Naive thymus-derived CD8-positive, alpha-beta T cell (primary cell): ENCODE data around the gene PCDH15. TPM values are rescaled to one million over a fixed set of nuclear protein-coding genes. Genes with fewer than 3 reads are reported as not detected.

ENCODE experiments used
- ATAC-seq, 2 donors: fragments of 150-1000 bp; cut with Tn5 transposase in 1 of 2; sonication (Bioruptor Pico), chemical (Tn5 transposase) in 1 of 2; 1 replicate in 1 of 2; 2 replicates in 1 of 2; pipeline ENCODE4 v1.10.0; 2021; ENCODE audit warnings: mild to moderate bottlenecking in 2 of 2, moderate library complexity in 2 of 2
- POLR2A ChIA-PET: fragments of 350-600 bp; sonication (Branson Sonifier 250); formaldehyde crosslinking; loops from one replicate; lab custom pipeline; 2021; ENCODE audit warnings: antibody characterized with exemption; lab: Charles Lee
- DNase-seq, 10 donors: peaks; one replicate each; pipeline versions ENCODE4 v3.0.0 to v3.0.0-alpha.2; 2020 to 2022
- H3K27ac Mint-ChIP-seq, 10 donors: one replicate each; pipeline ENCODE4 v1.8.0; 2020 to 2022; ENCODE audit warnings: mild to moderate bottlenecking in 10 of 10, mixed read lengths in 10 of 10, moderate library complexity in 4 of 10, inconsistent platforms in 1 of 10
- H3K27me3 Mint-ChIP-seq, 5 donors: one replicate each; pipeline ENCODE4 v1.8.0; 2021 to 2022; ENCODE audit warnings: mixed read lengths in 5 of 5
- H3K36me3 Mint-ChIP-seq, 3 donors: one replicate each; pipeline ENCODE4 v1.8.0; 2020 to 2022; ENCODE audit warnings: mixed read lengths in 3 of 3, mild to moderate bottlenecking in 2 of 3, inconsistent platforms in 1 of 3
- H3K4me1 Mint-ChIP-seq, 4 donors: one replicate each; pipeline ENCODE4 v1.8.0; 2021 to 2022; ENCODE audit warnings: mixed read lengths in 4 of 4
- H3K4me3 Mint-ChIP-seq, 10 donors: one replicate each; pipeline ENCODE4 v1.8.0; 2020 to 2022; ENCODE audit warnings: mild to moderate bottlenecking in 10 of 10, mixed read lengths in 10 of 10, moderate library complexity in 6 of 10, inconsistent platforms in 1 of 10
- H3K9me3 Mint-ChIP-seq, 9 donors: one replicate each; pipeline ENCODE4 v1.8.0; 2020 to 2022; ENCODE audit warnings: mixed read lengths in 9 of 9, mild to moderate bottlenecking in 3 of 9, inconsistent platforms in 1 of 9, moderate library complexity in 1 of 9
- polyA plus RNA-seq, 3 donors: library from polyadenylated mRNA; unstranded; fragments of 300-500 nt; fragmentation: Illumina TruSeq; gene quantifications; one replicate each; pipeline ENCODE4 v1.2.3, GENCODE V29; 2021
- total RNA-seq, 8 experiments: library from RNA in 2 of 8; stranded (reverse) in 2 of 8; gene quantifications; one replicate each; pipeline ENCODE4 v1.2.3 and lab custom pipeline; 2021 to 2026

Gene PCDH15
- total and polyA plus RNA-seq, 5 experiments from 2014 or later, result not detected

GRCh38 chr10:54682554-54682953, 118.5 kb downstream of the PCDH15 start:
- no peak overlapping the region for H3K4me3 Mint-ChIP-seq
- no peaks in the 10 kb centered on the region for H3K4me1 Mint-ChIP-seq
- peaks cover 0 to 18% (median 9%) of the 10 kb centered on the region in 9 donors for H3K9me3 Mint-ChIP-seq
- no peak overlapping the region for H3K27ac Mint-ChIP-seq
- no peaks in the 10 kb centered on the region for H3K27me3 Mint-ChIP-seq
- no peak for DNase-seq
- ATAC-seq, result no peak
- POLR2A ChIA-PET, result no interaction called here
- no peaks in the 10 kb centered on the region for H3K36me3 Mint-ChIP-seq

- POLR2A ChIA-PET, result no interaction called here
- H3K4me3 Mint-ChIP-seq, result no peak overlapping the region
- ATAC-seq (no peak), DNase-seq (no peak)
- H3K4me1 Mint-ChIP-seq, result no peaks in the 10 kb centered on the region
- H3K9me3 Mint-ChIP-seq, result peaks cover 0 to 17% (median 7%) of the 10 kb centered on the region in 9 donors
- no peaks in the 10 kb centered on the region for H3K36me3 Mint-ChIP-seq
- H3K27ac Mint-ChIP-seq, result no peak overlapping the region
- no peaks in the 10 kb centered on the region for H3K27me3 Mint-ChIP-seq
Observed at GRCh38 chr10:54681136-54681535, 119.9 kb downstream of the PCDH15 start.

- Mint-ChIP-seq H3K27ac (no peak overlapping the region), H3K4me1 (no peaks in the 10 kb centered on the region), H3K4me3 (no peak overlapping the region), H3K27me3 (no peaks in the 10 kb centered on the region), H3K9me3 (peaks cover 0 to 10% (median 4%) of the 10 kb centered on the region in 9 donors), H3K36me3 (no peaks in the 10 kb centered on the region)
- DNase-seq (no peak), ATAC-seq (no peak)
- POLR2A ChIA-PET, result no interaction called here
Observed at GRCh38 chr10:54667136-54667535, 133.9 kb downstream of the PCDH15 start.

GRCh38 chr10:54666192-54666591, 134.8 kb downstream of the PCDH15 start:
- POLR2A ChIA-PET, result no interaction called here
- Mint-ChIP-seq H3K36me3 (no peaks in the 10 kb centered on the region), H3K27ac (no peak overlapping the region), H3K9me3 (peaks cover 0 to 10% (median 4%) of the 10 kb centered on the region in 9 donors), H3K4me1 (no peaks in the 10 kb centered on the region), H3K27me3 (no peaks in the 10 kb centered on the region), H3K4me3 (no peak overlapping the region)
- DNase-seq, result no peak
- ATAC-seq, result no peak

- DNase-seq, result no peak
- ATAC-seq, result no peak
- no peaks in the 10 kb centered on the region for H3K27me3 Mint-ChIP-seq
- no peak overlapping the region for H3K4me3 Mint-ChIP-seq
- H3K36me3 Mint-ChIP-seq, result no peaks in the 10 kb centered on the region
- H3K27ac Mint-ChIP-seq, result no peak overlapping the region
- H3K4me1 Mint-ChIP-seq, result no peaks in the 10 kb centered on the region
- POLR2A ChIA-PET, result no interaction called here
- peaks cover 0 to 13% (median 7%) of the 10 kb centered on the region in 9 donors for H3K9me3 Mint-ChIP-seq
Observed at GRCh38 chr10:54665095-54665494, 135.9 kb downstream of the PCDH15 start.

- Mint-ChIP-seq H3K27me3 (no peaks in the 10 kb centered on the region), H3K36me3 (no peaks in the 10 kb centered on the region), H3K27ac (no peak overlapping the region), H3K9me3 (peaks cover 0 to 20% (median 4%) of the 10 kb centered on the region in 9 donors), H3K4me1 (no peaks in the 10 kb centered on the region), H3K4me3 (no peak overlapping the region)
- POLR2A ChIA-PET, result no interaction called here
- DNase-seq, result no peak
- no peak for ATAC-seq
Observed at GRCh38 chr10:54660397-54660796, 140.6 kb downstream of the PCDH15 start.

GRCh38 chr10:54656643-54657042, 144.4 kb downstream of the PCDH15 start:
- POLR2A ChIA-PET, result no interaction called here
- Mint-ChIP-seq H3K4me1 (no peaks in the 10 kb centered on the region), H3K27ac (no peak overlapping the region), H3K4me3 (no peak overlapping the region), H3K9me3 (peaks cover 0 to 21% (median 7%) of the 10 kb centered on the region in 9 donors), H3K27me3 (no peaks in the 10 kb centered on the region), H3K36me3 (no peaks in the 10 kb centered on the region)
- DNase-seq (no peak), ATAC-seq (no peak)

- no peaks in the 10 kb centered on the region for H3K27me3 Mint-ChIP-seq
Observed at GRCh38 chr10:54653518-54653917, 147.5 kb downstream of the PCDH15 start.

GRCh38 chr10:54650547-54650946, 150.5 kb downstream of the PCDH15 start:
- Mint-ChIP-seq H3K27ac (no peak overlapping the region), H3K4me1 (no peaks in the 10 kb centered on the region), H3K9me3 (peaks cover 0 to 23% (median 10%) of the 10 kb centered on the region in 9 donors), H3K4me3 (no peak overlapping the region), H3K27me3 (no peaks in the 10 kb centered on the region), H3K36me3 (no peaks in the 10 kb centered on the region)
- ATAC-seq (no peak), DNase-seq (no peak)
- POLR2A ChIA-PET, result no interaction called here

More at GRCh38 chr10:54653518-54653917, 147.5 kb downstream of the PCDH15 start:
- no peaks in the 10 kb centered on the region for H3K36me3 Mint-ChIP-seq
- POLR2A ChIA-PET, result no interaction called here
- DNase-seq (no peak), ATAC-seq (no peak)
- H3K9me3 Mint-ChIP-seq, result peaks cover 0 to 35% (median 9%) of the 10 kb centered on the region in 9 donors
- no peak overlapping the region for H3K27ac Mint-ChIP-seq
- H3K4me3 Mint-ChIP-seq, result no peak overlapping the region
- H3K4me1 Mint-ChIP-seq, result no peaks in the 10 kb centered on the region

- no peak overlapping the region for H3K4me3 Mint-ChIP-seq
- H3K4me1 Mint-ChIP-seq, result no peaks in the 10 kb centered on the region
- ATAC-seq (no peak), DNase-seq (no peak)
- no peaks in the 10 kb centered on the region for H3K36me3 Mint-ChIP-seq
- H3K27ac Mint-ChIP-seq, result no peak overlapping the region
- no peaks in the 10 kb centered on the region for H3K27me3 Mint-ChIP-seq
- peaks cover 1 to 15% (median 9%) of the 10 kb centered on the region in 9 donors for H3K9me3 Mint-ChIP-seq
- POLR2A ChIA-PET, result no interaction called here
Observed at GRCh38 chr10:54622017-54622416, 179.0 kb downstream of the PCDH15 start.

- POLR2A ChIA-PET, result no interaction called here
- Mint-ChIP-seq H3K27me3 (no peaks in the 10 kb centered on the region), H3K36me3 (no peaks in the 10 kb centered on the region), H3K4me3 (no peak overlapping the region), H3K27ac (no peak overlapping the region), H3K4me1 (no peaks in the 10 kb centered on the region), H3K9me3 (peaks cover 0 to 8% (median 3%) of the 10 kb centered on the region in 9 donors)
- DNase-seq, result no peak
- ATAC-seq, result no peak
Observed at GRCh38 chr10:54620352-54620751, 180.7 kb downstream of the PCDH15 start.

- no peak for DNase-seq
- H3K4me3 Mint-ChIP-seq, result no peak overlapping the region
- POLR2A ChIA-PET, result no interaction called here
Observed at GRCh38 chr10:54614072-54614471, 187.0 kb downstream of the PCDH15 start.

GRCh38 chr10:54613162-54613561, 187.9 kb downstream of the PCDH15 start:
- Mint-ChIP-seq H3K4me1 (no peaks in the 10 kb centered on the region), H3K27ac (no peak overlapping the region), H3K9me3 (peaks cover 0 to 17% (median 2%) of the 10 kb centered on the region in 9 donors), H3K4me3 (no peak overlapping the region), H3K27me3 (no peaks in the 10 kb centered on the region), H3K36me3 (no peaks in the 10 kb centered on the region)
- POLR2A ChIA-PET, result no interaction called here
- DNase-seq (no peak), ATAC-seq (no peak)

More at GRCh38 chr10:54614072-54614471, 187.0 kb downstream of the PCDH15 start:
- Mint-ChIP-seq H3K27ac (no peak overlapping the region), H3K9me3 (peaks cover 0 to 17% (median 2%) of the 10 kb centered on the region in 9 donors), H3K27me3 (no peaks in the 10 kb centered on the region), H3K4me1 (no peaks in the 10 kb centered on the region), H3K36me3 (no peaks in the 10 kb centered on the region)
- ATAC-seq, result no peak

- POLR2A ChIA-PET, result no interaction called here
- ATAC-seq, result no peak
Observed at GRCh38 chr10:54609423-54609822, 191.6 kb downstream of the PCDH15 start.

More at GRCh38 chr10:54609423-54609822, 191.6 kb downstream of the PCDH15 start:
- H3K4me3 Mint-ChIP-seq, result no peak overlapping the region
- no peaks in the 10 kb centered on the region for H3K36me3 Mint-ChIP-seq
- H3K9me3 Mint-ChIP-seq, result peaks cover under 1 to 16% (median 7%) of the 10 kb centered on the region in 9 donors
- no peak overlapping the region for H3K27ac Mint-ChIP-seq
- H3K4me1 Mint-ChIP-seq, result no peaks in the 10 kb centered on the region
- no peak for DNase-seq
- H3K27me3 Mint-ChIP-seq, result no peaks in the 10 kb centered on the region
